ENCODE results near the gene SLC22A23. TPM values are rescaled to one million over a fixed set of nuclear protein-coding genes. Genes with fewer than 3 reads are reported as not detected.

SLC22A23 gene
- total RNA-seq, 1 experiment from 2014 or later: 5.7 TPM

DNA sequence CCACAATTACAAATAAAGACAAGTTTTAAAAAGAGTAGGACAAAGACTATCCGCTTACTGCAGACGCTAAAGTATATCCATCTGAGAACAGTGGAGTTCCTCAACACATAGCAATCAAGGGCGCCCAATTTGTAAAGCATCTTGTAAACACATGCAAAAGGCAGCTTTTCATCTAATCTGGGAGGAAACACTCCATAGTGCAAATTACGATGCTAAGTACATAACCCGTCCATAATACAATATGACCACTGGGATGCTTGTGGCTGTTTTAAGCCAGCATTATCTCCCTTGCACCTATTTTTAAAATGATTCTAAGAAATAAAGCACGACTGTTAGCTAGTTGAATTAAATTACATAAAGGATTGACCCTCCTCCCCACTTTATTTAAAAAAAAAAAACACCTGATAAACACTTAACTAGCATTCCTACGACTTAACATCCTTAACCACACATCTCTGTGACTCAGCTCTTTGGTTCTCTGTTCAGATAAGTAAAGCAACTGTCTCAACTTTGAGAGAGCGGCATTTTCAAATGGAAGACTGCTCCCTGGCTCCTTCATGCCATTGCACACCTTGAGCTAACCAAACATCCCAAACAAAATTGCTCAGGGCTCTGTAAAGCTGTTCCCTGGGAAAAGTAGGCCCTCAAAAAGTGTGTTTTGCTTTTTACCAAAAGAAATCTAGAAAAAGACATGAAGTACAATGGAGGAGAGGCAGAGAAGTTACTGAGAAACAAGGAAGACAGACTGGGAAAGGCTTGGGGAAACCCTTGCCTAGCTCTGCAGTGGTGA is 14.2 kb downstream of the SLC22A23 start:
- no peak overlapping the region for H3K4me3 ChIP-seq (ENCODE audit: low read length)

DNA sequence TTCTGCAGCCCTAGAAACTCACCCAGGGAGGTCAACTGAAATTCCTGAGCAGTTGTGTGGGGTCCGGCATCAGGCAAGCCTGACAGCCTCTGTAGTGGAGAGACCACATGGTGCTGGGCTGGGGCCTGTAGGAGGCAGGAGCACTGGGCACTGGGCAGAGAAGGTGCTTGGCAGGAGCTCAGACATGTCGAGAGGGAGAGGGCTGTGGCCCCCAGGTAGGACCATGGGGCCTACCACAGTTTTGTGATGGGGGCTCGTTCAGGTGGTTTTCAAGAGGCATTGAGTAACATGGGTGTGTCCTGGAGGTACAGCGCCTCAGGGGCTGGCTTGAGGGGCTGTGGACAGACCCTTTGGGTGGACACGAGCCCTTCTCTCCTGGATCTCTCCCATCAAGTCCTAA is 15.9 kb downstream of the SLC22A23 start:
- peaks cover 47% of the 10 kb centered on the region for H3K4me1 ChIP-seq (ENCODE audit: insufficient read depth, low read length)
- H3K36me3 ChIP-seq (ENCODE audit: low read depth, low read length): no peaks in the 10 kb centered on the region
- DNase-seq: no peak
- no peak overlapping the region for H2AFZ ChIP-seq (ENCODE audit: low read length)
- H3F3A ChIP-seq (ENCODE audit: low read length, unreplicated experiment): no peaks in the 10 kb centered on the region
- ATAC-seq: no peak
- intact Hi-C loops (cut with micrococcal nuclease): loop anchor here (5.0 kb wide), 1 partner anchor 59 kb away; no protein-coding TSS in a partner anchor
- H3K4me3 ChIP-seq (ENCODE audit: low read length): no peak overlapping the region
- no peaks in the 10 kb centered on the region for H4K20me1 ChIP-seq (ENCODE audit: low read length)
- no peaks in the 10 kb centered on the region for H3K9me3 ChIP-seq (ENCODE audit: low read length)
- H3K9me2 ChIP-seq (replicated peaks; ENCODE audit: low read length): no peaks in the 10 kb centered on the region
- TF ChIP-seq, protein P1, sequence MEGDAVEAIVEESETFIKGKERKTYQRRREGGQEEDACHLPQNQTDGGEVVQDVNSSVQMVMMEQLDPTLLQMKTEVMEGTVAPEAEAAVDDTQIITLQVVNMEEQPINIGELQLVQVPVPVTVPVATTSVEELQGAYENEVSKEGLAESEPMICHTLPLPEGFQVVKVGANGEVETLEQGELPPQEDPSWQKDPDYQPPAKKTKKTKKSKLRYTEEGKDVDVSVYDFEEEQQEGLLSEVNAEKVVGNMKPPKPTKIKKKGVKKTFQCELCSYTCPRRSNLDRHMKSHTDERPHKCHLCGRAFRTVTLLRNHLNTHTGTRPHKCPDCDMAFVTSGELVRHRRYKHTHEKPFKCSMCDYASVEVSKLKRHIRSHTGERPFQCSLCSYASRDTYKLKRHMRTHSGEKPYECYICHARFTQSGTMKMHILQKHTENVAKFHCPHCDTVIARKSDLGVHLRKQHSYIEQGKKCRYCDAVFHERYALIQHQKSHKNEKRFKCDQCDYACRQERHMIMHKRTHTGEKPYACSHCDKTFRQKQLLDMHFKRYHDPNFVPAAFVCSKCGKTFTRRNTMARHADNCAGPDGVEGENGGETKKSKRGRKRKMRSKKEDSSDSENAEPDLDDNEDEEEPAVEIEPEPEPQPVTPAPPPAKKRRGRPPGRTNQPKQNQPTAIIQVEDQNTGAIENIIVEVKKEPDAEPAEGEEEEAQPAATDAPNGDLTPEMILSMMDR (conservative IDR thresholded peaks at IDR 0.05; ENCODE audit: low read depth, low read length): no peak
- no peak for TF ChIP-seq EZH2phosphoT487 (IDR thresholded peaks at IDR 0.05; ENCODE audit: borderline replicate concordance, low read length)
- TF ChIP-seq EZH2 (IDR thresholded peaks at IDR 0.05; ENCODE audit: low read length, unreplicated experiment): no peak
- H3K4me2 ChIP-seq (ENCODE audit: low read length): no peak overlapping the region
- ChIA-PET CTCF (no interaction called here), POLR2A (ENCODE audit: unreplicated experiment) (interaction anchor here (0.7 kb wide), 1 partner anchor 9 kb away, joined by 4 read pairs; no protein-coding TSS in a partner anchor)
- BruUV-seq (replicated peaks): no TSS peak
- no peaks in the 10 kb centered on the region for H3K79me2 ChIP-seq (ENCODE audit: low read length)
- no peak overlapping the region for H3K27ac ChIP-seq (ENCODE audit: low read length)
- H3K9ac ChIP-seq (ENCODE audit: low read length): no peak overlapping the region
- H3K27me3 ChIP-seq (ENCODE audit: low read length): no peaks in the 10 kb centered on the region

More for the DNA sequence above, 14.2 kb downstream of the SLC22A23 start:
- Histone ChIP-seq H3K27me3 (ENCODE audit: low read length) (no peaks in the 10 kb centered on the region), H3K9me3 (ENCODE audit: low read length) (no peaks in the 10 kb centered on the region), H3K27ac (ENCODE audit: low read length) (peak overlapping the region; percentile 35), H3K4me2 (ENCODE audit: low read length) (peak overlapping the region; percentile 43), H3K4me1 (ENCODE audit: insufficient read depth, low read length) (peaks cover 47% of the 10 kb centered on the region), H2AFZ (ENCODE audit: low read length) (no peak overlapping the region), H3K79me2 (ENCODE audit: low read length) (no peaks in the 10 kb centered on the region), H3K9me2 (replicated peaks; ENCODE audit: low read length) (no peaks in the 10 kb centered on the region), H3F3A (ENCODE audit: low read length, unreplicated experiment) (no peaks in the 10 kb centered on the region), H3K9ac (ENCODE audit: low read length) (no peak overlapping the region), H3K36me3 (ENCODE audit: low read depth, low read length) (no peaks in the 10 kb centered on the region), H4K20me1 (ENCODE audit: low read length) (no peaks in the 10 kb centered on the region)
- no peak for TF ChIP-seq EZH2phosphoT487 (IDR thresholded peaks at IDR 0.05; ENCODE audit: borderline replicate concordance, low read length)
- TF ChIP-seq, protein P1 (conservative IDR thresholded peaks at IDR 0.05; ENCODE audit: low read depth, low read length): no peak
- no peak for TF ChIP-seq EZH2 (IDR thresholded peaks at IDR 0.05; ENCODE audit: low read length, unreplicated experiment)
- DNase-seq: peak; percentile 71
- BruUV-seq (replicated peaks): no TSS peak
- CTCF ChIA-PET: interaction anchor here (0.6 to 0.7 kb wide), 4 partner anchors 39 to 182 kb away, joined by 3 to 4 read pairs (median 3); no protein-coding TSS in a partner anchor
- intact Hi-C loops (cut with micrococcal nuclease): loop anchor here (5.0 kb wide), 1 partner anchor 60 kb away; no protein-coding TSS in a partner anchor
- POLR2A ChIA-PET (ENCODE audit: unreplicated experiment): interaction anchor here (0.5 to 0.7 kb wide), 2 partner anchors 146 to 280 kb away, joined by 12 to 13 read pairs; no protein-coding TSS in a partner anchor
- peak; percentile 33 for ATAC-seq

DNA sequence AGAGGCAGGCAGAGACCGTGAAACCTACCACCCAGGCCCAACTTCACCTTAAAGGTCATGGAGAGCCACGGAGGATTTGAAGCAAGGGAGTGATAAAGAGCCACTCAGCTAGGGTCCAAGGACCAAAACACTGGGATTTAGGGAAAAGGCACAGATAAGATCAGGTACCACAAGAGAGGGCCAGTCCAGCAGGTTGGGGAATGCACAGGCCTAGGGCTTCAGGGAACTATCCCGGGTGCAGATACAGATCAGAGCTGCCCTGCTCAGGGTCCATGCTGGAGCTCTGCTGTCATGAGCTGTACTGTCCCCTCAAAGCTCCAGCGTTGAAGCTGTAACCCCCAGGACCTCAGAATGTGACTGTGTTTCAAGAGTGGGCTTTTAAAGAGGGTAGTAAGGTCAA is 16.9 kb downstream of the SLC22A23 start:
- no peak overlapping the region for H3K27ac ChIP-seq (ENCODE audit: low read length)
- no peaks in the 10 kb centered on the region for H3F3A ChIP-seq (ENCODE audit: low read length, unreplicated experiment)
- no peaks in the 10 kb centered on the region for H3K9me3 ChIP-seq (ENCODE audit: low read length)
- BruUV-seq (replicated peaks): no TSS peak
- no peaks in the 10 kb centered on the region for H3K9me2 ChIP-seq (replicated peaks; ENCODE audit: low read length)
- no peak overlapping the region for H3K4me3 ChIP-seq (ENCODE audit: low read length)
- H2AFZ ChIP-seq (ENCODE audit: low read length): no peak overlapping the region
- ChIA-PET CTCF (no interaction called here), POLR2A (ENCODE audit: unreplicated experiment) (no interaction called here)
- no peaks in the 10 kb centered on the region for H3K36me3 ChIP-seq (ENCODE audit: low read depth, low read length)
- no peaks in the 10 kb centered on the region for H4K20me1 ChIP-seq (ENCODE audit: low read length)
- no peak for TF ChIP-seq EZH2 (IDR thresholded peaks at IDR 0.05; ENCODE audit: low read length, unreplicated experiment)
- no peak for TF ChIP-seq EZH2phosphoT487 (IDR thresholded peaks at IDR 0.05; ENCODE audit: borderline replicate concordance, low read length)
- TF ChIP-seq, protein P1 (conservative IDR thresholded peaks at IDR 0.05; ENCODE audit: low read depth, low read length): no peak
- no peaks in the 10 kb centered on the region for H3K27me3 ChIP-seq (ENCODE audit: low read length)
- intact Hi-C loops (cut with micrococcal nuclease): loop anchor here (5.0 kb wide), 1 partner anchor 58 kb away; no protein-coding TSS in a partner anchor
- no peaks in the 10 kb centered on the region for H3K79me2 ChIP-seq (ENCODE audit: low read length)
- ATAC-seq: no peak
- H3K4me2 ChIP-seq (ENCODE audit: low read length): no peak overlapping the region
- H3K9ac ChIP-seq (ENCODE audit: low read length): no peak overlapping the region
- DNase-seq: no peak
- peaks cover 46% of the 10 kb centered on the region for H3K4me1 ChIP-seq (ENCODE audit: insufficient read depth, low read length)

Measured in PC-3 (cell line).